Activated naive CD8-positive, alpha-beta T cell treated with anti-CD3 and anti-CD28 coated beads, Interleukin-2, amount 50 U/mL, for 24 hours (primary cell): ENCODE results near the gene EFCAB6.

ENCODE experiments used
- ATAC-seq: fragments of 150-1000 bp; cut with Tn5 transposase; one replicate; pipeline ENCODE4 v1.10.0; 2021
- DNase-seq: peaks from one replicate; pipeline ENCODE4 v3.0.0; 2021
- H3K27ac Mint-ChIP-seq: one replicate; pipeline ENCODE4 v1.8.0; 2021; ENCODE audit warnings: mild to moderate bottlenecking, mixed read lengths
- H3K27me3 Mint-ChIP-seq: one replicate; pipeline ENCODE4 v1.8.0; 2021; ENCODE audit warnings: mixed read lengths
- H3K36me3 Mint-ChIP-seq: one replicate; pipeline ENCODE4 v1.8.0; 2021; ENCODE audit warnings: low read depth, mixed read lengths
- H3K4me1 Mint-ChIP-seq: one replicate; pipeline ENCODE4 v1.8.0; 2021; ENCODE audit warnings: mixed read lengths
- H3K4me3 Mint-ChIP-seq: one replicate; pipeline ENCODE4 v1.8.0; 2021; ENCODE audit warnings: mild to moderate bottlenecking, moderate library complexity, mixed read lengths
- H3K9me3 Mint-ChIP-seq: one replicate; pipeline ENCODE4 v1.8.0; 2021; ENCODE audit warnings: mixed read lengths

The EFCAB6 gene

DNA sequence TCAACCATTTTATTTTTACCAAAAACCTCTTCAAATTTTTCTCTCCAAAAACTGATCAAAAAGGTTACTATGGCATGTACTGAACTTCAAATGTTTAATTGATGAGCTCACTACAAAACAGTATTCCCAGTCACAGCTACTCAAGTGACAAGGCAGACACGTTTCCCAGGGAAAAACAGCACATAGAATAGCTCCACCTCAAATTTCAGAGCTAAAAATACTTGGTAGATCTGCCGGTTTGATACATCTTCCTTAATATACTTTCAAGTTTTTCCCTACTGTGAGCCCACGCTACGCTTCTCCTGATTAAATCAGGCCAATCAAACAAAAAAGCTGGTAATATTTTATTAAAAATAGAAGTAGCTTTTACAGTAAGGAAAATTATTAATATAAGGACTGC lies 100.4 kb downstream of the EFCAB6 start:
- no peaks in the 10 kb centered on the region for H3K4me1 Mint-ChIP-seq
- no peaks in the 10 kb centered on the region for H3K36me3 Mint-ChIP-seq
- no peak overlapping the region for H3K27ac Mint-ChIP-seq
- H3K9me3 Mint-ChIP-seq = no peaks in the 10 kb centered on the region
- peaks cover 4% of the 10 kb centered on the region for H3K27me3 Mint-ChIP-seq
- no peak overlapping the region for H3K4me3 Mint-ChIP-seq
- ATAC-seq (no peak), DNase-seq (no peak)

DNA sequence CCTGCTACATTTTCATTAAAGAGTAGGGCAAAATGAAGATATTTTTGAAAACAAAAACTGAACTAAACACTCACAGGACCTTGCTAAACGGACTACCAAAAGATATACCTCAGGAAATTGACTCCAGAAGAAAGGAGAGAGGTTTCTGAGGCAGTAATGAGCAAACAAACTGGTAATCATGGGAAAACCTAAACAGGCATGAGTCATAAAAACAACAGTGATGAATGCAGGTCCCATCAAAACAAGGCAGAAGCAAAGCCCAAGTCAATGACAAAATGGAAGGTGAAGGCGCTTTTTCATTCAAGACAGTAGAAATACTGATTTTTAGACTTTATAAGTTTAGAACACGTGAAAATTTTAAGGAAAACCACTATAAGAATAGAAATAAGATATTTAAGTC lies 104.5 kb downstream of the EFCAB6 start:
- DNase-seq (no peak), ATAC-seq (no peak)
- peaks cover 6% of the 10 kb centered on the region for H3K27me3 Mint-ChIP-seq

DNA sequence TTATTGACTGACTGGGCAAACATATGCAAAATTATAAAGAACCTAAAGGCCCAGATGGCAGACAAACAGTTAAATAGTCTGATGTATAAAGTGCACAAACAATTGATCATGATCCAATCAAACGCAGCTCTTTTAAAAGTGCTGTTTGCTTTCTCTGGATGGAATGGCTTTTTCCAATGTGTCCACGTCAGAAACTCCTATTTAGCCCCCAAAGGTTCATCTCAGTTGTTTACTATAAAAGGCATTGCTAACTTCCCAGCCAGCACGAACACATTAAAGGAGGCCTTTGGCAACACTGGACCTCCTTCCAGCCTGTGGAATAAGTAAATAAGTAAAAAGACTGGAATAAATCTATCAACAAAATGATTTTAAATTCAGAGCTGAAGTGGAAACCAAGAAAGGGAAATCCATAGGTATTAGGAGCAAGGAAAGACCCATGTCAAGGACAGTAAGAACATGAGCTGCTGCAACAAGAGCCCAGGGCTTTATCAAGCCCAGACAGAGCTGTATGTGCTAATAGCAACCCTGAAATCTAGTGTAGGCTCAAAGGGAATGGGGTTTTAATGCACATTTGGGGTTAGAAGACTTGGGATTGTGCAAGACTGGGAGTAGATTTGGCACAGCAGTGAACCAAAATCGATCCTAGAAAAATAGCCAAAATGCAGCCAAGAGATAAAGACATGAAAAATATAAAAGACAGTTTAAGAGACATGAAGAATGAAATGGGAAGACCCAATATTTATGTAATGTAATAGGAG lies 105.4 kb downstream of the EFCAB6 start:
- ATAC-seq (no peak), DNase-seq (no peak)
- Mint-ChIP-seq H3K4me1 (no peaks in the 10 kb centered on the region), H3K4me3 (no peak overlapping the region), H3K27ac (no peak overlapping the region), H3K36me3 (peaks cover 3% of the 10 kb centered on the region), H3K9me3 (peaks cover 35% of the 10 kb centered on the region), H3K27me3 (peaks cover 6% of the 10 kb centered on the region)

More for the DNA sequence above, 104.5 kb downstream of the EFCAB6 start:
- Mint-ChIP-seq H3K36me3 (peaks cover 3% of the 10 kb centered on the region), H3K4me3 (no peak overlapping the region), H3K4me1 (no peaks in the 10 kb centered on the region), H3K9me3 (peaks cover 26% of the 10 kb centered on the region), H3K27ac (no peak overlapping the region)

DNA sequence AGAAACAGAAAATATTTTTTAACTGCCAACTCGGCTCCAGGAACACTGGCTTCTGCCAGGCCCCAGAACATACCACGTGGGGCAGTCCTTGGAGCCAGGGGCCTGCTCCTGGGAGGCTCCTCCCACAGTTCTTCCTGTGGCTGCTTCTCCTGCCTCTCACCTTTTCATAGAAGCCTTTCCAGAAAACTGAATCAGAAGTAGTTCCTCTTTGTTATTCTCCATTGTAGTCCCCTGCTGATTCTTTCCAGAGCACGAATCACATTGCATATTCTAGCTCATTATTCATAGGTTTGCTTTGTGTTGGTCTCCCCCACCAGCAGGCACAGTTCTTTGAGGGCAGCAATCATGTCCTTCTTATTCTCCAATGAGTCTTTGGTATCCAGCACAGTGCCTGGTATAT lies 106.0 kb downstream of the EFCAB6 start:
- Mint-ChIP-seq H3K4me3 (no peak overlapping the region), H3K27ac (no peak overlapping the region), H3K4me1 (no peaks in the 10 kb centered on the region), H3K27me3 (peaks cover 6% of the 10 kb centered on the region), H3K36me3 (peaks cover 3% of the 10 kb centered on the region), H3K9me3 (peaks cover 41% of the 10 kb centered on the region)
- ATAC-seq (no peak), DNase-seq (no peak)

DNA sequence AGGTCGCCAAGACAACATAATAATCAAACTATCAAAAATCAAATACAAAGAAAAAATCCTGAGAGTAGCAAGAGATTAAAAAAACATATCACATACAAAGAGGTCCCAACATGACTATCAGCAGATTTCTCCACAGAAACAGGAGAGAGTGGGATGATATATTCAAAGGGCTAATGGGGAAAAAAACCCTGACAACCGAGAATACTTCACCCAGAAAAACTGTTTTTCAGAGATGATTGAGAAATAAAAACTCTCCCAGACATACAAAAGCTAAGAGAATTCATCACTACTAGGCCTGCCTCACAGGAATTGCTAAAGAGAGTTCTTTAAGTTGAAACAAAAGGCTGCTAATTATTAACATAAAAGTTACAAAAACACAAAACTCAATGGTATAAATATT lies 108.1 kb downstream of the EFCAB6 start:
- Mint-ChIP-seq H3K9me3 (peaks cover 44% of the 10 kb centered on the region), H3K4me1 (no peaks in the 10 kb centered on the region), H3K27me3 (peaks cover 6% of the 10 kb centered on the region), H3K27ac (no peak overlapping the region), H3K36me3 (peaks cover 3% of the 10 kb centered on the region), H3K4me3 (no peak overlapping the region)
- DNase-seq (no peak), ATAC-seq (no peak)

DNA sequence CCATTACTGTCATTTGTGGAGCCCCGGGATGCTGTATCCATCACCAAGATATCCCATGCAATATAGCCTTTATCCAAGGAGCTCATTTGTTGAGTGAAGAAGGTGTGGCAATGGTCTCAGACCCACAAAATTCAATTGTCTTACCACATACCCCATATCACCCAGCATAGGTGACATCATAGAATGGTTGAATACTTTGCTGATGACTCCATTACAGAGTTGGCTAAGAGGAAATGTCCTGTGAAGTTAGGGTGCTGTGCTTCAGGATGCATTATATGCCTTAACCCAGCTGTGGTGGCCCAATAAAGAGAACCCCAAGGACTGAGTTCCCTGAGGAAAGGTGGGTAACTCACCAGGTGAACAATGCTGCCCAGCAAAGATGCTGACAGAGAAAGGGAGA lies 113.7 kb downstream of the EFCAB6 start:
- peaks cover 10% of the 10 kb centered on the region for H3K27me3 Mint-ChIP-seq
- no peak for DNase-seq
- no peaks in the 10 kb centered on the region for H3K36me3 Mint-ChIP-seq
- peaks cover 25% of the 10 kb centered on the region for H3K9me3 Mint-ChIP-seq
- H3K4me3 Mint-ChIP-seq = no peak overlapping the region
- ATAC-seq = no peak
- no peak overlapping the region for H3K27ac Mint-ChIP-seq
- H3K4me1 Mint-ChIP-seq = no peaks in the 10 kb centered on the region

DNA sequence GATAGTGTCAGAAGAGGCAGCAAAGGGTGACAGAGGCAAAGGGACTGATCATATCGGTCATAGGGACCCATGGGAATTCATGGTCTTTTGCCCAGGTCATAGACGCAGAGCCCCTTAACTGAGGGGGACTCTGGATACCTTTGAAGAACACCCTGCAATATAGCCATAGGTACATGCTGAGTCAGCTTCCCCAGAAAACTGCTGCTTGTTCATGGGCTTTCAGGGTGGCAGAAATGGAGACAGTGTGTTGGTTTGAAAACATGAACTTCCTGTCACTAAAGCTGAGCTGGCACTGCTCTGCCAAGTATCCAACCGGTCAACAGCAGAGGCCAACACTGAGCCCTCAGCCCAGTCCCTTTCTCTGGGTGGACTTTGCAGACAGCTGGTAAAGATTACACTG lies 114.2 kb downstream of the EFCAB6 start:
- peaks cover 12% of the 10 kb centered on the region for H3K27me3 Mint-ChIP-seq
- H3K36me3 Mint-ChIP-seq = no peaks in the 10 kb centered on the region
- no peaks in the 10 kb centered on the region for H3K4me1 Mint-ChIP-seq
- no peak overlapping the region for H3K27ac Mint-ChIP-seq
- peaks cover 21% of the 10 kb centered on the region for H3K9me3 Mint-ChIP-seq
- H3K4me3 Mint-ChIP-seq = no peak overlapping the region
- ATAC-seq (no peak), DNase-seq (no peak)

DNA sequence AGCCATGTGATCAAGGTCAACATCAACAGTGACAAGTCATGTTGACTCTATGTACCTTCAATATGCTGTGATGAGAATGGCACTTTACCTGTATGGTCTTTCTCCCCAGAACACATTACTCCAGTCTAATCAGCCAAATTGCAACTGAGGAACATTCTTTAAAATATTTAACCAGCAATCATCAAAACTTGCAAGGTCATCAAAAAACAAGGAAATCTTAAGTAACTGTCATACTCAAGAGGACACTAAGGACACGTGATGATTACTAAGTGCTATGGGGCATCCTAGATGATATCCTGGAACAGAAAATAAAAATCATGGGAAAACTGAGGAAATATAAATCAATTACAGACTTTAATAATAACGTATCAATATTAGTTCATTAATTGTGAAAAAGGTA lies 118.9 kb downstream of the EFCAB6 start:
- Mint-ChIP-seq H3K27me3 (peaks cover 20% of the 10 kb centered on the region), H3K36me3 (peaks cover 4% of the 10 kb centered on the region), H3K27ac (no peak overlapping the region), H3K4me1 (no peaks in the 10 kb centered on the region), H3K4me3 (no peak overlapping the region), H3K9me3 (peaks cover 18% of the 10 kb centered on the region)
- no peak for DNase-seq
- ATAC-seq = no peak

DNA sequence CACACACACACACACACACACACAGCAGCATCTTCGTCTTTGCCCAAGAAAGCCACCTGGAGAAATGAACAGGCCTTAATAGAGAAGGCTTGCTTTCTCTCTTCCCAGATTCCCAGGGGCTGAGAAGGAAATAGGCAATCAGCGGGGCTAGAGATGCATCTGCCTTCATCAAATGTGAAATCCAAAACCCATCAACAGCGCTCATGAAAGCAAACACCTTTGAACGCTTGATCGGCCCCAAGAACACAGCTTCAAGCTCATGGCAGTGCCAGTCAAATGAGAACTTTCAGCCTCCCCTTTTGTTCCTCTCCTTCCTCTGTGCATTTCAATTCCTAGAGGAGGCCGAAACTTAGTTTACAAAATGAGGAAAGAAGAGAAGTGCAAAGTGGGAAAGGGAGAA lies 122.7 kb downstream of the EFCAB6 start:
- DNase-seq (no peak), ATAC-seq (no peak)
- Mint-ChIP-seq H3K4me1 (no peaks in the 10 kb centered on the region), H3K4me3 (no peak overlapping the region), H3K36me3 (peaks cover 4% of the 10 kb centered on the region), H3K27ac (no peak overlapping the region), H3K9me3 (peaks cover 18% of the 10 kb centered on the region), H3K27me3 (peaks cover 21% of the 10 kb centered on the region)

DNA sequence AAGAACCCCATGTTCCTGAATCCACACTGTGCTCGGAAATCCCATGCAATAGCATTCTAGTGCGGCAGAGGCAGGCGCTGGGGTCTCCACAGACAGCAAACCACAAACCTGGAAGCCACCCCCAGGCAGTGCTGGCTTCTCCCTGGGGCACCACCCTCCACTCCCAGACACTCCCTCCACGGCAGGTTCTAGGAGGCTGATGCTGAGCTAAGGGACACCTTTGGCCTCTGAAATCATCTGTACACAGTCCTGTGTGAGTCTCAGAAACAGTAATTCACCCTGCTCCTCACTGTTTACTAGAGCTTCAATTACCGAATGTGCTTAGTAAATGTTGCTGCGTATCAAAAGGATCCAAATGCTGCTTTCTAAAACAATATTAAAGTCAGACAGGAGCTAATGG lies 129.3 kb downstream of the EFCAB6 start:
- Mint-ChIP-seq H3K4me1 (no peaks in the 10 kb centered on the region), H3K27ac (no peak overlapping the region), H3K9me3 (peaks cover 5% of the 10 kb centered on the region), H3K36me3 (no peaks in the 10 kb centered on the region), H3K4me3 (no peak overlapping the region), H3K27me3 (peaks cover 6% of the 10 kb centered on the region)
- no peak for DNase-seq
- ATAC-seq = no peak

DNA sequence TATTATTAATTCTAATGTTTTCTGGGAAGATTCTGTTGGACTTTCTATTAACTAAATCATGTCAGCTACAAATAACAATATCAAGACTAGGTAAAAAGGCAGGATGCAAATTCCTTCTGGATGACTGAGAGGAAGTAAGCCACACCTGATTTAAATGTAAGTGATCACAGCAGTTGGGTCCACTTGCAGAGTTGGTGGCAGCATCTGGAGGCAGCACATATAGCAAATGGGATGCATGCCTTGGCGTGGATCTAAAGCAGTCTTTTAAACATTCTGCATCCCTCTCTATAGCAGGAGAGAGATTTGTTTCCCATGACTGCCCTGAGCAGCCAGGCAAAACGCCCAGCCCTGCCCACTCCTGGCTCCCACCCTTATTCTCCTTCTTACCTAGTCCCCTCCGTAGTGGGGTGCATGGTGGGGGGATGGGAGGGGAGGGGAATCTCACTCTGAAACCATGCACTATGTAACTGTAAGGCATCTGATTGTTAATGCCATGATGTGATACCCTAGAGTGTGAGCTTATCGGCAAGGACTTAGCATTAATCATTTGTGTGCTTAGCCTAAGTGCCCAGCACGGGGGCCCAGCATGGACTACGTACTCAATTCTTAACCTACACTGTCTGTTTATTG lies 130.3 kb downstream of the EFCAB6 start:
- Mint-ChIP-seq H3K27me3 (peaks cover 4% of the 10 kb centered on the region), H3K4me1 (no peaks in the 10 kb centered on the region), H3K9me3 (peaks cover 5% of the 10 kb centered on the region), H3K36me3 (no peaks in the 10 kb centered on the region), H3K4me3 (no peak overlapping the region), H3K27ac (no peak overlapping the region)
- no peak for ATAC-seq
- no peak for DNase-seq

DNA sequence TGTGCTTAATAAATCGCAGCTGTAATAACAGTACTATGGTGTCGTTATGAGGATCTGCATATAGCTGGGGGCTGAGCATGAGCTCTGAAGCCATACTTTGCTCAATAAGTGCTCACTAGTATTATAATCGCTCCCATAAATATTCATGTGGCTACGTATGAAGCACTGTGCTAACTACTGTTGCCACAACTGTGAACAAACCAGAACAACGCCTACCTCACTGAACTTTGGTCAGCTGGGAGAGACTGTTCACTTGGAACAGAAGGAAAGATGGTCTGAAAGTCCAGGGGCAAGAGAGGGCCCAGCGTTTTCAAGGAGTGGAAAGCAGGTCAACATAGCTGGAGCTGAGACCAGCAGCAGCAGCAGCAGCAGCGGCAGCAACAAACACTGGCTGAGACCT lies 141.6 kb downstream of the EFCAB6 start:
- Mint-ChIP-seq H3K36me3 (no peaks in the 10 kb centered on the region), H3K27ac (no peak overlapping the region), H3K27me3 (peaks cover 2% of the 10 kb centered on the region), H3K4me1 (no peaks in the 10 kb centered on the region), H3K9me3 (no peaks in the 10 kb centered on the region), H3K4me3 (no peak overlapping the region)
- ATAC-seq (no peak), DNase-seq (no peak)

DNA sequence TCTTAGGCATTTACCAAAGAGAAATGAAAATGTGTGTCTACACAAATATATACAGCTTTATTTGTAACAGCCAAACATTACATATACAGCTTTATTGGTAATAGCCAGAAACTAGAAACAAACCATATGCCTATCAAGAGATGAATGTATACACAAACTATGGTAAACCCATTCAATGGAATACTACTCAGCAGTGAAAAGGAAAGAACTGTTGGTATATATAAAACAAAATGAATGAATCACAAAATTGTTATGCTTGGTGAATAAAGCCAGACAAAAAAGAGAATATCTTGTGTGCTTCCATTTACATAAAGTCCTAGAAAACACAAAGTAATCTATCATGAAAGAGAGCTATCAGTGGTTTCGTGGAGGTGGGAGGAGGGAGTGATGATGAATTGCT lies 142.9 kb downstream of the EFCAB6 start:
- Mint-ChIP-seq H3K36me3 (no peaks in the 10 kb centered on the region), H3K9me3 (no peaks in the 10 kb centered on the region)

DNA sequence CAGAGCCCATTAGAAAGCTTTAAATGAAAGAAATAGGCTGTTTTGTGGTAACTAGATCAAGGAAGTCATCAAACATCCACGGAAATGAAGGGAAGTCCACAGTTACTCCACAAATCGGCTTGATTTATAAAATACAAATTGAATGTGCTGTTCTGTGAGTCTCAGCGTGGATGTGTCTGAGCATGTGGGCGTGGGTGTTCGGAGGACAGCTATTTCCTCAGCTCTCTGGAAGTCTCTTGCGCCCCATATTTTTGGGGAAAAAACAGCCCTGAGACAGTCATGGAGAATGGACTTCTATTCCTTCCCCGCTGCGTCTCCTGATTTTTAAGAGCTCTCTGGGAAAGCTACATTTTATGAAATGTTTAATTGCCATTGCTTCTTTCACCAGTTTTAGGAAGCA lies 144.4 kb downstream of the EFCAB6 start:
- ATAC-seq (no peak), DNase-seq (no peak)
- Mint-ChIP-seq H3K4me3 (no peak overlapping the region), H3K9me3 (no peaks in the 10 kb centered on the region), H3K27me3 (peaks cover 2% of the 10 kb centered on the region), H3K4me1 (no peaks in the 10 kb centered on the region), H3K27ac (no peak overlapping the region), H3K36me3 (no peaks in the 10 kb centered on the region)

More for the DNA sequence above, 142.9 kb downstream of the EFCAB6 start:
- H3K4me3 Mint-ChIP-seq = no peak overlapping the region
- H3K4me1 Mint-ChIP-seq = no peaks in the 10 kb centered on the region
- no peak for ATAC-seq
- H3K27me3 Mint-ChIP-seq = peaks cover 2% of the 10 kb centered on the region
- no peak overlapping the region for H3K27ac Mint-ChIP-seq
- no peak for DNase-seq

DNA sequence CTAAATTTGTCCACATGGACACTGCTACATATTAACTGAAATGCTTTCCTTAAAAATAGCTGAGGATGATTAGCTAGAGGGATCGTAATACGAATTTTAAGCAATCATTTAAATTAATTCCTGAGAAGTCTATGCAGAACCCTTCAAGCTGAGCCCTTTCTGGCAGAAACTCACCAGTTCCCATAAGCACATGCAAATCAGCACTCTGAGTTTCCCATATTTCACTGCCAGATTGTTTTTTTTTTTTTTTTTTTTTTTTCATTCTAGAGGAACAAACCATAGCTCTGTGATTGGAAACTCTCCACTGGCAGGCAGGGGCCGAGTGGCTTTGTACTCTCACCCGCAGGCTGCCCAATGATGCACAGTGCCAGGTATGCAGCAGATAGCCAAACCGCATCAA lies 145.6 kb downstream of the EFCAB6 start:
- Mint-ChIP-seq H3K4me1 (no peaks in the 10 kb centered on the region), H3K4me3 (no peak overlapping the region), H3K36me3 (no peaks in the 10 kb centered on the region), H3K27me3 (no peaks in the 10 kb centered on the region), H3K9me3 (no peaks in the 10 kb centered on the region), H3K27ac (no peak overlapping the region)
- ATAC-seq (no peak), DNase-seq (no peak)
